Cerebellar nuclear complex (tissue), 1 donor: Measurements from ENCODE around the gene NMT1.
A peak's percentile ranks its signal among the peaks of the same experiment; 100 is the strongest.

Source experiments
- DNase-seq, 2 experiments: peaks; one replicate each; lab custom pipeline; 2025; lab: John Stamatoyannopoulos, UW

NMT1 gene

DNA sequence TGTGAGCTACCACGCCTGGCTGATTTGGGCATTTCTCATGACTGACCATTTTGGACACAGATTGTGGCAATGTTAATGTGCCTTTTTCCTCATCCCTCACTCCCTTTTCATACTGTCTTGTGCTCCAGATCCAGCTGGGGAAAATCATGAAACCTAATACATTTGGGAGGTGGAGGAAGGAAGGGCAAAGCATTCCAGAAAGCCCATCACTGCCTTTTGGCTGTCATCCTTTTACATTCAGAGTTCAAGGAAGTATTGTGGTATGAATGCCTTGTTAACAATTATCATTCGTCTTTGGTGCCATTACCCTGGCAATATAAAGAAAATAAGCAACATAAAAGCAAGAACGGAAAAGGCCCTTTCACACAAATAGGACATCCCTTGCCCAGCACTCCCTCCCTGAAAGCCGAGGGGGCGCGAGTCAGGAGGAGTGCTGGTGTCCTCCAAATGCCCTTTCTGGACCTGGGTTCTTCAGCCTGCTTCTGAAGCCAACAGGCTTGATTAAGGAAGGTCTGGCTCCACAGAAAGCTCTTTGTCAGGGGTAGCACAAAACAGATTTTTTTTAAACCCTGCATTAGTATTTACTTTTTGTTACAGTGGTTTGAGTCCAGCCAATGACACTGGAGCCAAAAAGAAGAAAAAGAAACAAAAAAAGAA lies 20.1 kb downstream of the NMT1 start:
- DNase-seq: no peak

DNA sequence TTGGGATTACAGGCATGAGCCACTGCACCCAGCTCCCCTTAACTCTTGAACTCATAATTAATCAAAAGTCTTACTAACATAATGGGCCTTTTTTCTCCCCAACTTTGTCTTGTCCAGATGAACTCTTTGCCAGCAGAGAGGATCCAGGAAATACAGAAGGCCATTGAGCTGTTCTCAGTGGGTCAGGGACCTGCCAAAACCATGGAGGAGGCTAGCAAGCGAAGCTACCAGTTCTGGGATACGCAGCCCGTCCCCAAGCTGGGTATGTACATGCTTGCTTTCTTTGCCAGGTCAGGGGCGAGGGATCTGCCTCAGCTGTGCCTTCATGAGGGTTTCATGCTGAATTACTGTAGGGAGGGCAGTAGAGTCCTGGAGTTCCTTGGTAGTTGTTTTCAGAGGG lies 25.3 kb downstream of the NMT1 start:
- DNase-seq: no peak

DNA sequence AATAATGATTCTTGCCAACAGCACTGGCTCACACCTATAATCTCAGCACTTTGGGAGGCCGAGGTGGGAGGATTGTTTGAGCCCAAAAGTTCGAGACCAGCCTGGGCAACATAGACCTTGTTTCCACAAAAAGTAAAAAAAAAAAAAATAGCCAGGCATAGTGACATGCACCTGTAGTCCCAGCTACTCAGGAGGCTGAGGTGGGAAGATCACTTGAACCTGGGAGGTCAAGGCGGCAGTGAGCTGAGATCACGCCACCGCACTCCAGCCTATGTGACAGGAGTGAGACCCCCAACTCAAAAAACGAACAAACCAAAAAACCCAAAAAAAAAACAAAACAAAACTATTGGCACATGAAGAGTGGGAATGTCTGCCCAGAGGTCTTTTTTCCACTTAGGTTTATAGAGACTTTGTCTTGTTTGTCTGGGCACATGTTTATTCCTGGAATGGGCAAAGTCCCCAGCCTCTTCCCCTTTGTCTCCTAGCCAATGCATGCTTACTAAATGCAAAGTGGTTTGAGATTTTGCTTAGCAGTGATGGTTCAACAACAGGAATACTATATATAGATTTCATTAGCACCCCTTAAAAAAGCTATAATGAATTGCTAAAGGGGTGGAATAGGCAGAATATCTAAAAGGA lies 25.9 kb downstream of the NMT1 start:
- no peak for DNase-seq

DNA sequence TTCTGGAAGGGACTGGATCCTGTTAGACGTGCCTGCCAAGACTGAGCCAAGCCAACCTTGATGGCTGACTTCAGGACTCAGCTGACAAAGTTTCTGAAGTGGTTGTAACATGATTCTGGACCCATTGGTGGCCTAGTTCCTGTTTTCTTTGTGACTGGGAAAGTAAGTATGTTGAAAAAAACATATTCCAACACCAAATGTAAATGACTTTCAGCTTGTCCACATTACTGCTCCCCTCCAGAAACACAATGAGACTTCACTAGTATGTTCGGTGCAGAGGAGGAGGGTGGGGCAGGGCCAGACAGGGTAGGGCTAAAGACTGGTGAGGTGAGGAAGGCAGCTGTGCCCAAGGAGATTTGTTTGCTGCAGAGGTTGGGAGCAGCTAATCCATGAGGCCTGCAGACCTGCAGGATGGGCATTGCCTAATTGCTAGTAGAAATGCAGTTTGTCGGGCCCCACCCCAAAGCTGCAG lies 26.4 kb downstream of the NMT1 start:
- no peak for DNase-seq

DNA sequence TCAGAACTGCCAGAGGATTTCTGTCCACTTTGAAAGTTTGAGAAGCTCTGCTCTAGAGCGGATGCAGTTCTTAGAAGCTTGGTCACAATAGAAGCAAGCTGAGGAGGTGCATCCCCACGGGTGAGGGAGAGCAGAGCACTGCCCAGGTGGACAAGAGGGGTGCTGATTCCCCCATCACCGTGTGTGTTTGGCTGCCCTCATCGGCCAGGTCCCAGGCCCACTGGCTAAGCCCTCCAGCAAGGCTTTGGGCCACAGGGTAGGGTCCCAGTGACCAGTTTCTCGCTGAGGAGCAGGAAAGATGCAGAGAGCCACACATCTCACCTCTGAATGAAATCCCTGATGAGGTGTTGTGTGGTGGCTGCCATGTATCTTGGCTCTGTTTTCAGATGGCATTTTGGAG lies 26.9 kb downstream of the NMT1 start:
- DNase-seq: no peak

DNA sequence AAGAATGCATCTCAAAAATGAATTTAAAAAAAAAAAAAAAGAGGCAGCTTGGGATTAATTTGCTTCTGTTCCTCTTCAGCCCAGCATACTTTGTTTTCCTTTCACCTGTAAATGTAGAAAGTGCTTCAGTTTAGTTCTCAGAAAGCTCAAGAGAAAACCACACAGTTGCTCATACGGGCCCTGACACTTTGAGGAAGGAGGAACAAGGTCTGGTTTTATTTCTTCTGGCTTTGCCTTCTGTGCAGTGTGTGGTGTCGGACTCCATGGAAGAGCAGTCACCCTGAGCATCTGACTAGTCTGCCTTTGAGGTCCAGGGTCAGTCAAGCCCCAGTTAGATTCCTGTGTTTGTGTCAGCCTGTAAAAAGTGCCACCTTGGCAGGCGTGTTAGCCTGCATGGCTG lies 27.6 kb downstream of the NMT1 start:
- no peak for DNase-seq

DNA sequence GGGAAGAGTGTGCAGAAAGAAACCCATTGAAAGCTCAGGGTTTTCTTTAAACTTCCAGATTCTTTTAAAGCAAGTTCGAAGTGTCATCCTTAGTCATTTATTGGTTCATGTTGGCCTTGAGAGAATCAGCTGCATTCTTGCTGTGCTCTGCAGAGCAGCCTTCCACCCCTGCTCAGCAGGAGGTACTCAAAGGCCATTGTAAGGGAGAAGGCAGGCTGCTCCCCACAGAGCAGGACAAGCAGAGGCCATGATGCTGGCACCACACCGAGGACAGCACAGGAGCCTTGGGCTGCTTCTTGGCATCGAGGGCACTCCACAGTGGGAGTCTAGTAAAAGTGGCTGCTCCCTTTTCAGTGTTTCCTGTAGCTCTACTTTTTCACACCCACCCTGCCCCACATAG lies 29.6 kb downstream of the NMT1 start:
- DNase-seq: no peak

DNA sequence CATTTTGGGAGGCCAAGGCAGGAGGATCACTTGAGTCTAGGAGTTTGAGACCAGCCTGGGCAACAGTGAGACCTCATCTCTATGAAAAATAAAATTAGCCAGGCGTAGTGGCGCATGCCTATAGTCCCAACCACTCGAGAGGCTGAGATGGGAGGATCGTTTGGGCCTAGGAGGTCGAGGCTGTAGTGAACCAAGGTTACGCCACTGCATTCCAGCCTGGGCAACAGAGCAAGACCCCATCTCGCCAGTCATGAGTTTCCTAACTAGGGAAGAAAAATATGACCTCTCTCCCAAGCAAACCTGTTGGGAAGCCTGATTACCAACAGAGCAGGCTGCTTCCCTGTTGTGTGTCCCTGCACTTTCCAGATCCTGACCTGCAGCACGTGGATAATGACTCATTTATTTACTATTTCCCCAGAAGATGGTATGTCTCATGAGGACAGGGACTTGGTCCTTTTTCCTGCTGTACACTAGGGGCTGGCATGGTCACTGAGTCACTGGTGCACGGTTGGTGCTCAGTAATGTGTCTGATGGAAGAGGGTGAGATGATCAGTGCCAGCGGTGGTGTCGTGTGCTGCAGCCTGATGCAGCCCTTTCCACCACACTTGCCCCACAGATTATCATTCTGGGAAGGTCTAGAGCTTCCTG lies 30.8 kb downstream of the NMT1 start:
- DNase-seq: no peak

DNA sequence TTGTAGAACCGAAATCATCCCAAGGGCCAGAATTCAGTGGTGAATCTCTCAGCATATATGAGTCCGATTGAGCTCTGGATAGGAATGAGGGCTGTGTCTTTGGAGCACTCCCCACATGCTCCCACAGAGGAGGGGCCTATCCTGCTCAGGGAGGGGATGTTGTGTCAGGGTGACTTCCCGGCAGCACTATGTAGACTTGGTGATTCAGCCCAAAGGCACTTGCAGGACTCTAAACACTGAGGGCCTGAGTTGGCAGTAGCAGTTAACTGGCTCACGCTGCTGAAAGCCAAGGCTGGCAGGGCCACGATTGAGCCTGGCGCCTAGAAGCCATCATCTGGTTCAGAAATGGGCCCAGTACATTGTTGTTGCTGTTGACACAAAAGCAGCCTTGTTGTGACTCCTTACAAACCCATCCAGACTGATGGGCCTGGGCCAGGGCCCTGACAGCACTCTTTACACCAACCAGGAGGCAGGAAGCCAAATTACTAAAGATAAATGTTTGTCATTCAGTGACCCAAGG lies 31.9 kb downstream of the NMT1 start:
- DNase-seq: no peak

DNA sequence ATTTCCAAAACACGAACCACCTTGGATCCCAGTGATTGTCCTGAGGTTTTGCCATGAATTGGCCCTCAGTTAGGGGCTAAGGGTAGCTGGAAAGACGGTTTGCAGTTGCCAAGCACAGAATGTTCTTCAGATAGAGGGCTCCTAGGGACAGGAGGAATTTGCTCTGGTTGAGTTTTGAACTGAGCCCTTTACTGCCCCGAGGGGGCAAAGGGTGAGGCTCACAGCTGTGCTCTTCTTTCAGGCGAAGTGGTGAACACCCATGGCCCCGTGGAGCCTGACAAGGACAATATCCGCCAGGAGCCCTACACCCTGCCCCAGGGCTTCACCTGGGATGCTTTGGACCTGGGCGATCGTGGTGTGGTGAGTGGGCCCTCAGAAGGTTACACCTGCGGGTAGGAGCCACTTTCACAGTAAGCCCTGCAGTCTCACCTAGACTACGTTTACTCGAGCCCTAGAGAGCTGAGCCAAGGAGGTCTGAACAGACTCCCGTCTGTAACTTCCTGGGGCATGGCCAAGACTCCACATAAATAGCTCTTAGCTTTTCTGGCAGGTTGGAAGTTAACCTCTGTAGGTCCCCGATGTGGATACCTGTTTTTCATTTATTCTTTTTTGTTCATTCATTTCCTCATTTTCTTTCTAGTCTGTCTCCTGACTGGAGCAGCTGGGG lies 32.5 kb downstream of the NMT1 start:
- no peak for DNase-seq

DNA sequence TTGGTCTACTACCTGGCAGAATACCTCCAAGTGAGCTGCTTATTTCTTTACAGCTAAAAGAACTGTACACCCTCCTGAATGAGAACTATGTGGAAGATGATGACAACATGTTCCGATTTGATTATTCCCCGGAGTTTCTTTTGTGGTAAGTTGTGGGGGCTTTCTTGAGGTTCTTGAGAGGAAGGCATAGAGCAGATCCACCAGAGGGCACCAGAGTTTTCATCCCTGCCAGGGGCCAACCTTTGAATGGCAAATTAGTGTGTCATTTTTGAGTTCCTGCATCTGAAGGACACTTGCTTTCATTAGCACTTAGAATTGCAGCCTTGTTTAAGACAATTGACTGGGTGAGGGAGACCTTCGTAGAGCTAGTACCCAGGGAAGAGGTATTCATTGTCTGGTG lies 35.0 kb downstream of the NMT1 start:
- DNase-seq: no peak

DNA sequence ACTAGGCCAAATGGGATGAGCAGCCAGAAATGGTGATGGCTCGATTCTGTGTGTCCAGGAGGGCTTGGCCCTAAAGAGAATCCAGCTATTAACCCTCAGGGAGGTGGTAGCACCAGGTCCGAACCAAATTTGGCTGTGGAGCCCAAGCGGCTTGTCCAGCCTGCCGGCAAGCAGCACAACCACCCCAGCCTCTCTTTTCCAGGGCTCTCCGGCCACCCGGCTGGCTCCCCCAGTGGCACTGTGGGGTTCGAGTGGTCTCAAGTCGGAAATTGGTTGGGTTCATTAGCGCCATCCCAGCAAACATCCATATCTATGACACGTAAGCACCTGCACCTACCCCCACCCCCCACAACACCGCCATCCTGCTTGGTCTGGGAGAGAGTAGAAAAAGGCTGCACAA lies 35.8 kb downstream of the NMT1 start:
- DNase-seq: no peak

DNA sequence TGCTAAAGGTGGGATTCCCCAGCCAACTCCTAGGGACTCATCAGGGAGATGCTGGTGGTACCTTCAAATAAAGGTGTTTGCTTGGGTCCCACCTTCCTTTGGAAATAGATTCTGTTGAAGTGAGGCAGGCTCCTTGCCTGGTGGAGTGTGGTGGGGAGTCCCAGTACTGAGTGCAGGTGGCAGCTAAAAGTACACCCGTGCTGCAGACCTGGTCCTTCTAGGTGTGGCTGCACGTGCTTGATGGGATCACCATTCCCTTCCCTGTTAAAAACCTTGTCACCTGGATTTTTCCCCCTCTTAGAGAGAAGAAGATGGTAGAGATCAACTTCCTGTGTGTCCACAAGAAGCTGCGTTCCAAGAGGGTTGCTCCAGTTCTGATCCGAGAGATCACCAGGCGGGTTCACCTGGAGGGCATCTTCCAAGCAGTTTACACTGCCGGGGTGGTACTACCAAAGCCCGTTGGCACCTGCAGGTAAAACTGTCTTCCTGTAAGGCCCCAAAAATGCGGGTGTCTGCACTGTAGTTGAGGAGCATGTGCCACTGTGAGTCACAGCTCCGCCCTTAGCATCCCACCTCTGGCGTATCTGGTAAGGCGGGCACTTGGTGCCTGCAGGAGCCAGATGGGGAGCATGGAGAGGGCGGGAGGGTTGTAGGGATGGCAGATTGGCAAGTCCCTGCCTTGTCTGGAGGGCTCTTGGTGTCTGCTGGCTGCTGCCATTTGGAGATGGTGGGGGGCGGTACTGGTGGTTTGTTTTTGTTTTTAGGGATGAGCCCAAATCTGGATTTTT lies 37.2 kb downstream of the NMT1 start:
- DNase-seq: no peak

DNA sequence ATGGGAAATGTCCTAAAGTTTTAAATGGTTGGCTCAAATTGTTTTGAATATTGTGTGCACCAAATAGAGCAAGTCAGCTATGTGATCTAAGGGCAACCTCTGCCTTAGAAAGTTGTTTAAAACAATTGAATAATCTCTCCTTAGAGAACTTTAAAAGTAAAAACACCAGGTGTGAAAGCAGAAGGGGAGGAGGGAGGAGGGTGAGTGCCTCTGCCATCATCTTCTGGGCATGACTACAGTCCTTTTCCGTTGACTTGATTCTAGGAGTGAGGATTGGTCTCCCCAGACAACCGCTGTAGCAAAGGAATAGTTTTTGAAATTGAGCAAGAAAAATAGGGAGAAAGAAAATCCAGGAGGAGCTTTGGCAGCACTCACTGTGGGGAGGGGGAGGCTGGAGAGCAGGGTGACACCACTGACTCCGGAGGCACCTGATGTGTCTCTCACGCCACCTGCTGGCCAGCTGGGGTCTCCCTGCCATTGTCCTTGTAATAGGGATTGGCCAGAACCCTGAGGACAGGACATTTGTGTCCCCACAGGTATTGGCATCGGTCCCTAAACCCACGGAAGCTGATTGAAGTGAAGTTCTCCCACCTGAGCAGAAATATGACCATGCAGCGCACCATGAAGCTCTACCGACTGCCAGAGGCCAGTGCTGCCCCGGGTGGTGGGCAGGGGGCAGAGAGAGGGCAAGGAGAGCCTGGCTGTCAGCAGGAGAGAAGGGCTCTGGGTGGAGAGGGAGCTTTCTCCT lies 37.9 kb downstream of the NMT1 start:
- peak; percentile 38 to 87 for DNase-seq

DNA sequence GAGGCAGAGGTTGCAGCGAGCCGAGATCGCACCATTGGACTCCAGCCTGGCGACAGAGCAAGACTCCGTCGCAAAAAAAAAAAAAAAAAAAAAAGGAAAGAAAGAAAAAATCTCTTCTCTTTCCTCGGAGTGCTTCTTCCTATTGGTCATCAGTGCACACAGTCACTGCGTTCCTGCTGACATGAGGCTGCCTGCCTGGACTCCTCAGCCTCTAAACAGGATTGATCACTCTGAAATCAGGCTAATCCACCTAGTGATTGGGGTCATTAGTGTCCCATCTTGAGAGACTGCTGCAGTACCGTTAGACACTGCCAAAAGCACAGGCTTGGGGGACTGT lies 40.4 kb downstream of the NMT1 start:
- no peak for DNase-seq

DNA sequence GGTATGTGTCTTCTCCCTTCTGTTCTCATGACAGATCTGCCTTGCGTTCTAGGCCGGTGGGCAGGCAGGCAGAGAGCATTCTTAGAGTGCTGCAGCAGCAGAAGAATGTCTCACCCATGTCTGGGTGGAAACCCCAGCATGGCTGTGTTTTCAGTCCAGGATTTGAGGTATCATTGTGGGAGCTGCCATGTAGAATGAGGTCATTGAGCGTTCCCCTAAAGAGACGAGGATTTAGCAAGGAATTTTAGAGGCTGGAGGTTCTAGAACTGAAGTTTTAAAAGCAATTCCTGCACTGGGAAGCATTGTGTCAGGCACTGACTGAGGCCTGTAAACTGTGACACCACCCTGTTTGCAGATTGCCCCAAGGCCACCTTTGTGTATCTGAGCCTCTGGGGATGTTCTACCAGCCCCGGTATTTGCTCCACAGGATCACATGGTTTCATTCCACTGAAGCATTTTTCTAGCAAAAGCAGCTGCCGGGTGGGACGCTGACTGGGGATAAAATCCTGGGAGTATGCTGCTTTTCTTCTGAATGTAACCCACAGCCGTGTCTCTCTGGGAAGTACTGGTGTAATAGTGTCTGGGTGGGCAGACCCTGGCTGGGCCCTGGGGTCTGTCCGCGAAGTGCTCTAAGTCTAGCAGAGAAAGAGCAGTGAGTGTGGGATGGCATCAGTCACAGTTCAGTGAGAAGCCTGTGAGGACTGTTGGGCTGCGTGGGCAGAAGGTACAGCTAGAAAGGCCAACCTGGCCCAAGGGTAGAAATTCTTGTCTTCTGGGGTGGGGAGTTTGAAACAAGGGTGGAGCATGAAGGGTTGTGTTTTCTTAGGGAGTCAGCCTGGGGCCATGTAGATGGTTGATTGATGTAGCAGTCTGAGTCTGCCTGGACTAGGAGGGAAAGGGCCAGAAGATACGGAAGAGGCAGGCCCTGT lies 41.0 kb downstream of the NMT1 start:
- no peak for DNase-seq

DNA sequence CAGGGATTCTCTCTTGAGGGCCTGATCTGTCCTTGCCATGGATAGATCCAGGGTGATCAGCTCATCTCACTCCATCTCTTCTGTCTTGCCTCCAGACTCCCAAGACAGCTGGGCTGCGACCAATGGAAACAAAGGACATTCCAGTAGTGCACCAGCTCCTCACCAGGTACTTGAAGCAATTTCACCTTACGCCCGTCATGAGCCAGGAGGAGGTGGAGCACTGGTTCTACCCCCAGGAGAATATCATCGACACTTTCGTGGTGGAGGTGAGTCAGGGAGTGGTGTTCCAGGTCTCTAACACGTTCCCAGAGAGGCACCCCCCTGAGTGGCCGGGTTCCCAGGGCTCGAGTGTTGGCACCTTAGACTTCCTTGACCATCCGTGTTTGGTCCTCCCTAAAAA lies 41.7 kb downstream of the NMT1 start:
- DNase-seq: no peak

DNA sequence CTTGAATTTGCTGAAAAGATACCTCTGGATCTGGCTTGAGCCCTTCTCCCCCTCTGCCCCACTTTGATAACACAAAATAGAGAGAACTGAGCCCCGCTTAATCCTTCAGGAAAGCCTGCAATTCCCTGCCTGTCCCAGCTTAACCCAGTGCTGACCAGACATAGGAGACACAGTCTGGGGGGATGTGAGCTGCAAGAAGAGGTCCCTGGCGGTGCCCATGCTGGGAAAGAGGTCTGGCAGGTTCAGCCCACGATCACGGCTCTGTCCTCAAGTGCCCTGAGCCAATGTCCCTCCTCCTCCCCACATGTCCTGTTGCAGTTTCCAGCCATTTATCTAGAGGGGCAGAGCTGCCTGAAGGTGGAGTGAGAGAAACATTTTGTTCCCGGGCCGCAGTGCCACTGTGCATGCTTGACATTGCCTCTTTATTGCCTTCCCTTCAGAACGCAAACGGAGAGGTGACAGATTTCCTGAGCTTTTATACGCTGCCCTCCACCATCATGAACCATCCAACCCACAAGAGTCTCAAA lies 42.2 kb downstream of the NMT1 start:
- DNase-seq: no peak

DNA sequence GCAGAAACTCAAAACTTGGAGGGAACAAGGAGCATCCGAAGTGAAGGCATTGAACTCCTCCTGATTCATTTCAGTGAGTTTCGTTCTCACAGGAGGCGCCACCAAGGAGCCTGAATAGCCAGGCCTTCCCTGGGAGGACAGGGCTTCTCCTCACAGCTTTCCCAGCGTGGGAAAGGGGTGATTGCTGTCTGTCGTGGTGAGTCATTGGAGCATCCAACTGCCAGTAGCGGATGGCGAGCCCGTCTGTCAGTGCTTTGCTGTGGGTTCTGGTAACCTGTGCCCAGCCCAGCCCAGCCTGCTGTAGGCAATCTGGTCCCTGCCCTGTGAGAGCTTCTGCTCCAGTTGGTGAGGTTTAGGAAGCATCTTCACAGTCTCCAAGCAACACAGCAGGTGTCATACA lies 42.9 kb downstream of the NMT1 start:
- DNase-seq: no peak

DNA sequence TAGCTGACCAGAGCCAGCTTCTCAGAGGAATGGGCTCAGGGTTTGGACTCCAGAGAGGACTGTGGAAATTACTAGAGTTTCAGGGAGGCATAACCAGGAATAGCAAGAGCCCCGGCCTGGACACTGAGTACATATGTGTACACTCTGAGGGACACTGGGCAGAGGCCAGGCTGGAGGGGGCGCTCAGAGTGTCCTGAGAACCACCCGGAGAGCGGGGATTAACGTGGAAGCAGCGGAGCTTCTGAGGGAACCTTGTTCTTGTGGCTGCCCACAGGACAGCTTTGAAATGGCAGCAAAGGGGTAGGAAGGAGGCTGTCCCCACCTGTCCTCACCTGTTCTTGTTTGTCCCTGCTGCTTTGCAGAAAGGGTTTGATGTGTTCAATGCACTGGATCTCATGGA lies 43.4 kb downstream of the NMT1 start:
- DNase-seq: no peak
